Transverse colon (tissue), 4 donors: ENCODE measurements around the gene CERS4. TPM values are rescaled to one million over a fixed set of nuclear protein-coding genes. Genes with fewer than 3 reads are reported as not detected.
"Not testable (repeated sequence)": the region's sequence is repeated elsewhere in the genome, so short reads cannot be mapped to it uniquely, and the experiment has no call there.

ENCODE experiments used
- DNase-seq: peaks from one replicate; pipeline ENCODE4 v3.0.0-alpha.2; 2019
- H3K27ac ChIP-seq, 4 donors: fragments of 200-600 bp; sonication (generic); 2 replicates each; pipeline ENCODE4 v1.5.1; 2016 to 2018; ENCODE audit warnings: inconsistent platforms in 4 of 4
- H3K27me3 ChIP-seq: fragments of 200-600 bp; sonication (generic); 2 replicates; pipeline ENCODE4 v1.5.1; 2017; ENCODE audit warnings: inconsistent platforms
- H3K36me3 ChIP-seq, 4 donors: fragments of 200-600 bp; sonication (generic); 2 replicates each; pipeline ENCODE4 v1.5.1; 2017 to 2019; ENCODE audit warnings: inconsistent platforms in 4 of 4
- H3K4me1 ChIP-seq, 4 donors: fragments of 200-600 bp; sonication (generic); 2 replicates each; pipeline ENCODE4 v1.5.1; 2017 to 2020; ENCODE audit warnings: inconsistent platforms in 4 of 4
- H3K4me3 ChIP-seq, 4 donors: fragments of 200-600 bp; sonication (generic); 1 replicate in 1 of 4; 2 replicates in 3 of 4; pipeline versions ENCODE4 v1.5.1 to v1.6.1; 2017 to 2019; ENCODE audit warnings: inconsistent platforms in 4 of 4
- H3K9me3 ChIP-seq, 2 donors: fragments of 200-600 bp; sonication (generic); 2 replicates each; pipeline ENCODE4 v1.5.1; 2017 to 2019; ENCODE audit warnings: inconsistent platforms in 2 of 2
- CTCF ChIP-seq, 5 experiments: fragments of 200-600 bp in 3 of 5; fragments of 450-650 bp in 2 of 5; sonication (generic) in 3 of 5; IDR thresholded peaks; 1 replicate in 2 of 5; 2 replicates in 3 of 5; pipeline ENCODE4 v1.5.1; 2016 to 2017; ENCODE audit warnings: antibody characterized with exemption in 5 of 5, inconsistent platforms in 3 of 5, mild to moderate bottlenecking in 2 of 5, moderate library complexity in 1 of 5
- EP300 ChIP-seq: sonication (generic); formaldehyde crosslinking; IDR thresholded peaks from one replicate; pipeline ENCODE4 v1.6.1; 2017; ENCODE audit warnings: antibody characterized with exemption, low read depth
- POLR2A ChIP-seq: fragments of 450-650 bp; IDR thresholded peaks from one replicate; pipeline ENCODE4 v1.6.1; 2016; ENCODE audit warnings: antibody characterized with exemption, mild to moderate bottlenecking, moderate library complexity
- POLR2AphosphoS5 ChIP-seq, 3 donors: sonication (generic); formaldehyde crosslinking; IDR thresholded peaks; one replicate each; pipeline ENCODE4 v1.6.1; 2016; ENCODE audit warnings: antibody characterized with exemption in 3 of 3
- WGBS, 2 donors: methylation state at CpG; one replicate each; pipeline ENCODE4 v1.1.5; 2018; ENCODE audit warnings: low coverage in 1 of 2; 5-methylcytosine and 5-hydroxymethylcytosine counted together
- in situ Hi-C, 4 donors: fragments of 200-750 bp; cut with MboI; loops; one replicate each; pipeline versions ENCODE4 v1.15.0 to v1.15.1; 2017; ENCODE audit warnings: low sequenced_read_pairs in 3 of 4, low pct_ligation_motif_present in 1 of 4, low pct_unique_long_range_greater_than_20kb in 1 of 4
- intact Hi-C: fragments of 100-400 bp; cut with DNase I; formaldehyde crosslinking; loops from one replicate; pipeline ENCODE4 v1.15.1; 2023; ENCODE audit warnings: low total_unique reads
- total RNA-seq, 4 donors: library from RNA; depleted of rRNA; stranded (reverse); fragments of >200 nt; gene quantifications; one replicate each; pipeline ENCODE4 v1.1.0, GENCODE V29; 2016

Gene CERS4
- total RNA-seq, 4 donors from 2014 or later, result 3.4 to 58.0 (median 19.7) TPM

- WGBS, 2 donors, result 45 to 69% methylated on average over 4 to 7 of the region's 7 CpGs
Measured at GRCh38 chr19:8192221-8192820, 16.8 kb upstream of the CERS4 start.

GRCh38 chr19:8194528-8195267, 14.5 kb upstream of the CERS4 start:
- Histone ChIP-seq H3K4me3 (no peak overlapping the region), H3K27me3 (no peaks in the 10 kb centered on the region), H3K9me3 (no peaks in the 10 kb centered on the region), H3K27ac (peak overlapping the region; percentile 51 to 61 (median 54)), H3K4me1 (peaks cover 0 to 10% (median 0%) of the 10 kb centered on the region in 4 donors), H3K36me3 (no peaks in the 10 kb centered on the region)
- in situ Hi-C loops, result no loop called here
- DNase-seq, result peak; percentile 50
- 50 to 56% methylated on average over 1 to 11 of the region's 11 CpGs for WGBS, 2 donors
- intact Hi-C loops, result no loop called here
- TF ChIP-seq POLR2A (no peak), CTCF (IDR thresholded peaks at IDR 0.05) (no peak), EP300 (no peak), POLR2AphosphoS5 (IDR thresholded peaks at IDR 0.05) (no peak)

More at GRCh38 chr19:8192221-8192820, 16.8 kb upstream of the CERS4 start:
- TF ChIP-seq POLR2A, result no peak
- no peak for TF ChIP-seq POLR2AphosphoS5 (IDR thresholded peaks at IDR 0.05)
- TF ChIP-seq EP300, result no peak
- no peak for TF ChIP-seq CTCF (IDR thresholded peaks at IDR 0.05)
- Histone ChIP-seq H3K36me3 (no peaks in the 10 kb centered on the region), H3K27me3 (no peaks in the 10 kb centered on the region), H3K27ac (no peak overlapping the region), H3K4me3 (no peak overlapping the region), H3K9me3 (no peaks in the 10 kb centered on the region), H3K4me1 (peaks cover 0 to 10% (median 0%) of the 10 kb centered on the region in 4 donors)
- in situ Hi-C loops, result no loop called here
- no peak for DNase-seq
- intact Hi-C loops, result no loop called here

- in situ Hi-C loops (no loop called here), intact Hi-C loops (no loop called here)
- Histone ChIP-seq H3K27ac (no peak overlapping the region), H3K36me3 (no peaks in the 10 kb centered on the region), H3K9me3 (no peaks in the 10 kb centered on the region), H3K27me3 (no peaks in the 10 kb centered on the region), H3K4me1 (peaks cover 0 to 10% (median 0%) of the 10 kb centered on the region in 4 donors), H3K4me3 (no peak overlapping the region)
- TF ChIP-seq POLR2A, result no peak
- TF ChIP-seq CTCF (IDR thresholded peaks at IDR 0.05), result no peak
- no peak for TF ChIP-seq EP300
- no peak for TF ChIP-seq POLR2AphosphoS5 (IDR thresholded peaks at IDR 0.05)
- 57 to 67% methylated on average over 4 to 10 of the region's 10 CpGs for WGBS, 2 donors
- no peak for DNase-seq
Measured at GRCh38 chr19:8196271-8196927, 12.8 kb upstream of the CERS4 start.

- intact Hi-C loops, H3K9me3 ChIP-seq, H3K27ac ChIP-seq, H3K36me3 ChIP-seq, H3K4me3 ChIP-seq, DNase-seq, H3K4me1 ChIP-seq, in situ Hi-C loops, H3K27me3 ChIP-seq: not testable (repeated sequence)
- WGBS, 2 donors, result 67 to 72% methylated on average over 11 to 15 of the region's 15 CpGs
Measured at GRCh38 chr19:8203288-8204120, 5.7 kb upstream of the CERS4 start.
